GM12875 (cell line): ENCODE results near the gene HOXA4.

ENCODE experiments used
- H3K4me3 ChIP-seq: one replicate; pipeline ENCODE4 v1.5.1; 2011; ENCODE audit warnings: low read depth, low read length, control low read depth
- TF ChIP-seq, protein P1 (sequence below): IDR thresholded peaks from 2 replicates; pipeline ENCODE4 v1.5.1; 2011; ENCODE audit warnings: low read depth, mild to moderate bottlenecking, control low read depth, inconsistent platforms, low read length, moderate library complexity, borderline replicate concordance; ENCODE audit not compliant: insufficient read depth

HOXA4 gene

DNA sequence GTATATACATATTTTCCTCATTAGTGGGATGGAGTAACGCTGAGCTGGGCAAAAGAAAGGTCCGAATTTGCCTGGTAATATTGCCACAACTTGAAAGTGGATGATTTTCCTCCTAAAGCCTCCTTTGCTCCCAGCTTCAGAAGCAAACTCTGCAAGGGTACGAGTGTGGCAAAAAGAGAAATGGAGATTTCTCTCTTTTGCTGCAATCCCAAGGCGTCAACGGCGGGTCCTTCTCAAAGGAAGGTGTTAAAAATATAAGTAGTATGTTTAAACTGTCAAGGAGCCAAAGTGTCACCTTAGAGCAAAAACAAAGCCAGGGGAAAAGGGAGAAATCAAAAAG, 15.7 kb downstream of the HOXA4 start:
- TF ChIP-seq, protein P1, sequence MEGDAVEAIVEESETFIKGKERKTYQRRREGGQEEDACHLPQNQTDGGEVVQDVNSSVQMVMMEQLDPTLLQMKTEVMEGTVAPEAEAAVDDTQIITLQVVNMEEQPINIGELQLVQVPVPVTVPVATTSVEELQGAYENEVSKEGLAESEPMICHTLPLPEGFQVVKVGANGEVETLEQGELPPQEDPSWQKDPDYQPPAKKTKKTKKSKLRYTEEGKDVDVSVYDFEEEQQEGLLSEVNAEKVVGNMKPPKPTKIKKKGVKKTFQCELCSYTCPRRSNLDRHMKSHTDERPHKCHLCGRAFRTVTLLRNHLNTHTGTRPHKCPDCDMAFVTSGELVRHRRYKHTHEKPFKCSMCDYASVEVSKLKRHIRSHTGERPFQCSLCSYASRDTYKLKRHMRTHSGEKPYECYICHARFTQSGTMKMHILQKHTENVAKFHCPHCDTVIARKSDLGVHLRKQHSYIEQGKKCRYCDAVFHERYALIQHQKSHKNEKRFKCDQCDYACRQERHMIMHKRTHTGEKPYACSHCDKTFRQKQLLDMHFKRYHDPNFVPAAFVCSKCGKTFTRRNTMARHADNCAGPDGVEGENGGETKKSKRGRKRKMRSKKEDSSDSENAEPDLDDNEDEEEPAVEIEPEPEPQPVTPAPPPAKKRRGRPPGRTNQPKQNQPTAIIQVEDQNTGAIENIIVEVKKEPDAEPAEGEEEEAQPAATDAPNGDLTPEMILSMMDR = no peak
- H3K4me3 ChIP-seq = no peak overlapping the region

DNA sequence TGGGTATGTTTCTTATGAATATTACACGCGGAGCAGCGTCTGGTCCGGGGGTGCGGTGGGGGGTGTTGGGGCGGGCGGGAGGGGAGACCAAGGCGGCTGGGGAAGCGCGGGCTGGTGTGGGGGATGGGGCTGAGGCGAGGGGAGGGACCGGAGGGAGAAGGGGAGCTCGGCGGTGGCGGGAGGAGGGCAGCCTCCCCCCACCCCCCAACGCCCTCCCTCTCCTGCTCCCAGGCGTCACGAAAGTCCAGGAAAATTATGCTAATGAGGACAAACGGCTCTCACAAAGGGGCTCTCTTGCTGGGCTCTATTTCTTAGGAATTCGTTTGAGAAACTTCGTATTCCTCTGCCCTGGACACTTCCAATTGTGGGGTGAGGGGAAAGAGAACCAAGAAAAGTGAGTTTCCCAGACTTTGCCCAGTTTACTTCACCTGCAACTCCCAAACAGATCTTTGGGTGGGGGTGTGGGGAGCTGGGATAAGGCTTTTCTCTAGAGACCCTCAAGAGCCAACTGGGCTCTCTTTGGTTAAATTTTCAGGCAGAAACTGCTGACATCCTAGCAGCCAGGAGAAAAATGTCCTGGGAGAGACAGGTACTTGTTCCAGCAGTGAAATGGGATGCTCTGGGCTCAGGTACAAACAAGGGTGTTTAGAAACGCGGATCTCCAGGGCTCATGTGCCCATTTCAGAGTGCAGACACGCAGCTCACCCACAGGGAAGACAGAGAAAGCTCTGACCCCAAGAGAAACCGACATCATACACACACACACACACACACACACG, 16.4 kb downstream of the HOXA4 start:
- H3K4me3 ChIP-seq = no peak overlapping the region
- TF ChIP-seq, protein P1 = no peak

DNA sequence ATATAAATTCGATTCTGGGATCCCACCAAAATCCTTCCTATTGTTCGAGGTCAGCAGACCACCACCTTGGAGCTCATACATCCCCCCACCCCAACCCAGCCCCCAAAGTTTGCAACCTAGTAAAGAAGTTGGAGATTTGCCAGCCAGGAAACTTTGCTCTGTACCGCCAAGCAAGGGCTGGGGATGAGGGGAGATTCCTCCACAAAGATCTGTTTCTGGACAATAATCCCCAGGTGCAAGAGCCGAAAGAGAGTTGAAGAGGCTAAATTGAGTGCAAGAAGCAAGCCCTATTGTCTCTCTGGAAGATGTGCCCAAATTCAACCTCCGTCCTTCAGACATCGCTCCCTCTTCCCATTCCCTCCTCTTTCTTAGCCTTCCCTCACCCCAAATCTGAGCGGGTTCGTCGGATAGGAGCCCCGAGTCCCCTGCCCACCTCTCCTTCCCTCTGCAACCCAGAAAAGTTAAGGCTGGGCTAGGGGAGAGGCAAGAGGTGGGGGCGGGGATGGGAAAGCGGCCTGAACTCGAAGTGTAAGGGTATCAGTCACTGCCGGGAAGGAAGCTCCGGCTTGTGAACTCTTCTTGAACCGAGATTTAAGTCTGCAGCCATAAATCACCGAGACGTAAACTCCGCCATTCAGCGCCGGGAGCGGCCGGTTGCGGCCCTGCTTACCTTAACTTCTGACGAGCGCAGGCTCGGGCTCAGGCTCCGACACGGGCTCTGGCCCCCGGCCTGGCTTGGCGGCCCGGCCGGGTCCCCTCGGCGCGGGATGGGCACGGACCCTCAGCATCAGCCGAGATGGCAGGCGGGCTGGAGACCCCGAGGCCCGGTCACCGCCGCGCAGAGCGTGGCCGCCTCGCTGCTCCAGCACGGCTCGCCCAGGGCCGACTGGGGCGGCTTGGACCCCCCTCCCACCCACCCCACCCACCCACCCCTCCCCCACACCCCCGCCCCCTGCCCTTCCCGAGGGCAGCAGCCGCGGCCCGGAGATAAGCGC, 17.3 kb downstream of the HOXA4 start:
- TF ChIP-seq, protein P1 = no peak
- H3K4me3 ChIP-seq = no peak overlapping the region

DNA sequence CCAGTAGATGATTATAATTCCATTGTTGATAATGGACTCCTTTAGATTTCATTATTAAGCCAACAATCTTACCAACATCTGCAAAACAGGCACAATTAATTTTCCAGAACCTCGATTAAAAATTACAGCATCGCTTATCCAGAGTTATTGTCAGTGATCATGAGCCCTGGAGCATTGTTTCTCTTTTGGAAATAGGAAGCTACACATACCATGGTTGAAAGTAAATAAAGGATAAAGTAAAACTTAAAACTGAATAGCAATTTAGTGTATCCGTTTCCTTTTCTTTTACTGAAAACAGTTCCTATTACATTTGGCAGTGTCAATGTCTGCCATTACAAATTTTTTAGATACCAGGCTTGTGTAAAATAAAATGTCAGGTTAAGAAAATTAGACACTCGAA, 18.2 kb downstream of the HOXA4 start:
- H3K4me3 ChIP-seq = no peak overlapping the region
- TF ChIP-seq, protein P1 = no peak

DNA sequence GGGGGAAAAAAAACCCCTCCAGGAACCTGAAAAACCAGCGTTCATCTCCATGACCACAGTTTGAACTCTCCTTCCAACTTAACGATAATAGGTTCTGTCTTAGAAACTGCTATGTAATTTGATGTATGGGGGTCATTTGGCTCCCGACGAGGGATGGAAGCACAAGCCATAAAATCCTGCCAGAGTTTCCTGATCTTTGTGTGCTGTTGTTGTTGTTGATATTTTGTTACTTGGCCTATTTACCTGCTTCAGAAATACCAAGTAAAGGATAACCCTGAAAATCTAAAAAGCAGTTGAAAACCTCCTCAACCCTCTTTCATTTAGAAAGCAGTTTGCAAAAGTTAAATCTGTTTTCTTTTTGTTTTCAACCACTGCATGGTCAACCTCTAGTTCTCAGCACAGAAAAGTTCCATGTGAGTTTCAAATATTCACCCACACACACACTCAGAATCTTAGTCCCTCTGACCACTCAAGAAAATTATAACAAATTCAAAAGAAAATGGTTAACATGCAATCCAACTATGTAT, 18.7 kb downstream of the HOXA4 start:
- H3K4me3 ChIP-seq = no peak overlapping the region
- TF ChIP-seq, protein P1 = no peak

DNA sequence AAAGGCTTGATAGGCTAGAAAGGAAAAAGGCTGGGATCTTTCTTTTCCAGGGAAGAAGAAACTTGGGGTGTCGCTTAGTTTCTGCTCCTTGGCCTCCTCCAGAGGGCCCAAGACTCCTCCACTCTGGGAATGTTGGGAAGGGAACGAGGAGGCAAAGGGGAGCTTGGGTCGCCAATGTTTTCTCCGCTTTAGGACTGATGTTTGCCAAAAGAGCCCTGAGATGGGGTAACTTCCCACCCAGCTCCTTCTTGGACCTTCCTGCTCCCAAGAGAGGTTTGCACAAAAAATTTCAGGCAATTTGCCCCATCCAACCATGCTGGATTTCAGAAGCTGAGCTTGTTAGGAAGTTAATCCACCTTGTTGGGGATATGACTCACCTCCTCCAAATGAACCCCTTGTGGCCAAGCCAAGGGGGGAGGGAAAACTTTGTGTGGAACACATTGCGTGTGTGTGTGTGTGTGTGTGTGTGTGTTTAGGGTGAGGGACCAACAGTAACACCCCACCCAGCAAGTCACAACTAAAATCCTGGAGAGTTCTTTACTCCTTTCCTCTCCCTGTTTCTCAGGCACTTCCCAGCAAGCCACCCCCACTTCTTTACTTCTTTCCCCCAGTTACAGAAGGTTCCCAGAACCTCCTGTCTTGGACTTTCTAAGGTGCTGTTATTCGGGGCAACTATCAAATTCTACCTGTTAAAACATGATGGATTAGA, 19.4 kb downstream of the HOXA4 start:
- TF ChIP-seq, protein P1 = no peak
- no peak overlapping the region for H3K4me3 ChIP-seq
